CD8-positive, alpha-beta memory T cell (primary cell): ENCODE results near the gene SLC13A5. TPM values are rescaled to one million over a fixed set of nuclear protein-coding genes. Genes with fewer than 3 reads are reported as not detected.

Experiments used
- CTCF ChIA-PET: fragments of 350-600 bp; sonication (Branson Sonifier 250); formaldehyde crosslinking; loops from one replicate; lab custom pipeline; 2021; ENCODE audit warnings: antibody characterized with exemption; lab: Charles Lee
- POLR2A ChIA-PET: fragments of 350-600 bp; sonication (Branson Sonifier 250); formaldehyde crosslinking; loops from one replicate; lab custom pipeline; 2021; ENCODE audit warnings: antibody characterized with exemption; lab: Charles Lee
- DNase-seq, 5 donors: peaks; one replicate each; pipeline versions ENCODE4 v3.0.0 to v3.0.0-alpha.2; 2020 to 2022; ENCODE audit warnings: mixed read lengths in 1 of 5
- H3K27ac ChIP-seq: one replicate; pipeline ENCODE4 v1.7.0; 2013; ENCODE audit warnings: low read depth, mild to moderate bottlenecking, low read length, moderate library complexity
- H3K27me3 ChIP-seq: 2 replicates; pipeline ENCODE4 v1.7.0; 2013; ENCODE audit warnings: low read length, mild to moderate bottlenecking; ENCODE audit not compliant: insufficient read depth, poor library complexity, severe bottlenecking
- H3K36me3 ChIP-seq: 2 replicates; pipeline ENCODE4 v1.7.0; 2013; ENCODE audit warnings: mild to moderate bottlenecking, low read length, moderate library complexity; ENCODE audit not compliant: insufficient read depth
- H3K4me1 ChIP-seq: 2 replicates; pipeline ENCODE4 v1.7.0; 2013; ENCODE audit warnings: mild to moderate bottlenecking, low read length, moderate library complexity; ENCODE audit not compliant: insufficient read depth
- H3K4me3 ChIP-seq: 2 replicates; pipeline ENCODE4 v1.7.0; 2013; ENCODE audit warnings: mild to moderate bottlenecking, low read length
- H3K9me3 ChIP-seq: 2 replicates; pipeline ENCODE4 v1.7.0; 2013; ENCODE audit warnings: mild to moderate bottlenecking, low read length
- H3K27ac Mint-ChIP-seq, 8 donors: one replicate each; pipeline ENCODE4 v1.8.0; 2020 to 2021; ENCODE audit warnings: mixed read lengths in 8 of 8, mild to moderate bottlenecking in 6 of 8, inconsistent platforms in 3 of 8, moderate library complexity in 3 of 8
- H3K27me3 Mint-ChIP-seq, 2 donors: one replicate each; pipeline ENCODE4 v1.8.0; 2020 to 2021; ENCODE audit warnings: mixed read lengths in 2 of 2, mild to moderate bottlenecking in 1 of 2, moderate library complexity in 1 of 2
- H3K36me3 Mint-ChIP-seq, 3 donors: one replicate each; pipeline ENCODE4 v1.8.0; 2020 to 2021; ENCODE audit warnings: mixed read lengths in 3 of 3, inconsistent platforms in 1 of 3, mild to moderate bottlenecking in 1 of 3
- H3K4me1 Mint-ChIP-seq, 3 donors: one replicate each; pipeline ENCODE4 v1.8.0; 2020 to 2021; ENCODE audit warnings: mixed read lengths in 3 of 3, inconsistent platforms in 1 of 3, mild to moderate bottlenecking in 1 of 3
- H3K4me3 Mint-ChIP-seq, 7 donors: one replicate each; pipeline ENCODE4 v1.8.0; 2020 to 2021; ENCODE audit warnings: mixed read lengths in 7 of 7, mild to moderate bottlenecking in 6 of 7, moderate library complexity in 4 of 7, inconsistent platforms in 2 of 7
- H3K9me3 Mint-ChIP-seq, 5 donors: one replicate each; pipeline ENCODE4 v1.8.0; 2020 to 2022; ENCODE audit warnings: mixed read lengths in 5 of 5, mild to moderate bottlenecking in 3 of 5, moderate library complexity in 2 of 5, inconsistent platforms in 1 of 5
- polyA plus RNA-seq: library from polyadenylated mRNA; unstranded; fragments of 300-500 nt; fragmentation: Illumina TruSeq; gene quantifications from one replicate; pipeline ENCODE4 v1.2.3, GENCODE V29; 2021
- total RNA-seq, 2 experiments: library from RNA; stranded (reverse); gene quantifications; one replicate each; pipeline ENCODE4 v1.2.3, GENCODE V29; 2021

SLC13A5 gene
- total and polyA plus RNA-seq, 3 experiments from 2014 or later: not detected

DNA sequence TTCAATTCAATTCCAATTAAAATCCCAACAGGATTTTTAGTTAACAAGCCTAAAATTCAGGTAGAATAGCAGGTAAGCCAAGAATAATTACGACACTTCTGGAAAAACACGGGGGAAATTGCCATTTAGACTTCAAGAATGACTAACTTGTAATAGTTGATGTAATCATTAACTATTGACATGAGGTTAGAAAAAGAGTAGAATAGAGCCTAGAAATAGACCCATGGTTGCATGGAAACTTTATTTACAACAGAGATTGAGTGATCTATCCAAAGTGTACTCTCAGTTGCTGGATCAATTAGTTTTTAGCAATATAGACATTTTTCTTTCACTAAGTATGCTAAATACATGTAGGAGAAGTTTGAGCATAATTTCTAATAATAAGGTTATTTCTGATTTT, 3.6 kb upstream of the SLC13A5 start:
- H3K4me1 ChIP-seq: no peaks in the 10 kb centered on the region
- no peak for DNase-seq
- CTCF ChIA-PET: interaction anchor here (0.7 kb wide), 1 partner anchor 122 kb away, joined by 3 read pairs; no protein-coding TSS in a partner anchor
- Mint-ChIP-seq H3K4me1 (peaks cover 0 to 18% (median 13%) of the 10 kb centered on the region in 3 donors), H3K4me3 (no peak overlapping the region), H3K27me3 (peaks cover 39 to 79% of the 10 kb centered on the region in 2 donors), H3K9me3 (peaks cover 0 to 15% (median 0%) of the 10 kb centered on the region in 5 donors), H3K27ac (no peak overlapping the region), H3K36me3 (no peaks in the 10 kb centered on the region)
- POLR2A ChIA-PET: no interaction called here
- H3K36me3 ChIP-seq: no peaks in the 10 kb centered on the region
- H3K9me3 ChIP-seq: no peaks in the 10 kb centered on the region
- no peak overlapping the region for H3K4me3 ChIP-seq
- H3K27me3 ChIP-seq: peaks cover 9% of the 10 kb centered on the region
- no peak overlapping the region for H3K27ac ChIP-seq

DNA sequence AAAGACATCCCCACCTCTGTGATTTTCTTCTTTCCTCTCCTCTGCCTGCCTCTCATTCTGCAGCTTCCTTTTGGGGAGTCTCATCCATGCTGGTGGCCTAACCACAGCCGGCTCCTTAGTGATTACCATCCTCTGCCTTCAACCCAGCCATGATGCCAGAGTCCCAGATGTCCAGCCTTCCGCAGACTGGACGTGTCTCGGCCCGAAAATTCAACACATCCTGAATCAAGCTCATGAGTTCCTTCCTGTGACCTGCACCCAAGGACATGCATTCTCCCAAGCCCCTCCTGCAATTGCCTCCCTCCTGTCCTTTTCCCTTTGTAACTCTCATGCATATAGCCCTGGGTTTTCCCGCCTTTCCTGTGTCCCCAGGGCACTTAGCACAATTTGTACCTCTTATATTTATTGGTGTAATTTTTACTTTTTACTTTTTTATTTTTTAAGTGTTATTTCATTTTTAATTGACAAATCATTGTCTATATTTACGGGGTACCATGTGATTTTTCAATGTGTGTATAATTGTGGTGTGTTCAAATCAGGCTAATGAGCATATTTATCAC, 1.2 kb upstream of the SLC13A5 start:
- H3K4me1 ChIP-seq: no peaks in the 10 kb centered on the region
- Mint-ChIP-seq H3K36me3 (no peaks in the 10 kb centered on the region), H3K27me3 (peaks cover 42 to 78% of the 10 kb centered on the region in 2 donors), H3K4me1 (peaks cover 0 to 22% (median 15%) of the 10 kb centered on the region in 3 donors), H3K4me3 (peak overlapping the region in 3 of 7 donors; percentile 2 to 36 (median 34)), H3K27ac (no peak overlapping the region), H3K9me3 (peaks cover 0 to 15% (median 0%) of the 10 kb centered on the region in 5 donors)
- peaks cover 17% of the 10 kb centered on the region for H3K27me3 ChIP-seq
- H3K4me3 ChIP-seq: no peak overlapping the region
- CTCF ChIA-PET: no interaction called here
- no peak overlapping the region for H3K27ac ChIP-seq
- H3K9me3 ChIP-seq: no peaks in the 10 kb centered on the region
- POLR2A ChIA-PET: no interaction called here
- DNase-seq: no peak
- H3K36me3 ChIP-seq: no peaks in the 10 kb centered on the region

DNA sequence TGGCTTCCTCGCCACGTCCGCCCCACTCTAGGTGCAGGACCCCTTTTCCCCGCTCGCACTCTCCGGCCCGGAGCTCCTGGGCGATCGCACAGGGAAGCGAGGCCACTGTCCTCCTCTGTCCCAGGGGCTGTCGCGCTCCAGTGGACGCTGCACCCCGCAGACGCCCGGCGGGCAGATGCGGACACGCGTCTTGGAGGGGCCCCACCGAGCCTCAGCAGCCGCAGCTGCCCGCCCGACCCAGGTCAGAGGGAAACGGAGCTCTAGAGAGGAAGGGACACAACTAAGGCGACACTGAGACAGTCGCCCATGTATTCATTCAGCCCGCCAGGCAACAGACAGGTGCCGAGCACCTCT, 726 bp upstream of the SLC13A5 start:
- POLR2A ChIA-PET: no interaction called here
- Histone ChIP-seq H3K9me3 (no peaks in the 10 kb centered on the region), H3K27ac (no peak overlapping the region), H3K4me1 (no peaks in the 10 kb centered on the region), H3K4me3 (no peak overlapping the region), H3K27me3 (peaks cover 17% of the 10 kb centered on the region), H3K36me3 (no peaks in the 10 kb centered on the region)
- Mint-ChIP-seq H3K36me3 (no peaks in the 10 kb centered on the region), H3K27me3 (peaks cover 42 to 75% of the 10 kb centered on the region in 2 donors), H3K4me3 (peak overlapping the region in 3 of 7 donors; percentile 2 to 74 (median 36)), H3K4me1 (peaks cover 0 to 22% (median 15%) of the 10 kb centered on the region in 3 donors), H3K9me3 (peaks cover 0 to 15% (median 0%) of the 10 kb centered on the region in 5 donors), H3K27ac (no peak overlapping the region)
- CTCF ChIA-PET: no interaction called here
- DNase-seq: no peak

DNA sequence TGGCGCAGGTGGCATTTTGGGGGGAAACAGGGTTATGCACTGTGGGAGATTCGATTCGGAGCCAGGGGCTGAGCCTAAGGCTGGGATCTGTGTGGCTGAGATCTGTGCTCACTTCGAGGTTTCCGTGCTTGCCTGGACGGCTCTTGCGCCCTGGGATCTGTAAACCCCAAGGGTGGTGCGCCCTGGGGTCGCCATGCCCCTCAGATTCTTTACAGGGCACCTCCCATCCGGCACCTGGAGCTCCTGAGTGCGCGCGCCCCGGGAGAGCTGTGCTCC, 377 bp downstream of the SLC13A5 start:
- peaks cover 0 to 22% (median 15%) of the 10 kb centered on the region in 3 donors for H3K4me1 Mint-ChIP-seq
- no peaks in the 10 kb centered on the region for H3K36me3 ChIP-seq
- peak overlapping the region in 1 of 8 donors; percentile 53 for H3K27ac Mint-ChIP-seq
- peaks cover 0 to 12% (median 0%) of the 10 kb centered on the region in 5 donors for H3K9me3 Mint-ChIP-seq
- H3K4me3 ChIP-seq: no peak overlapping the region
- H3K9me3 ChIP-seq: no peaks in the 10 kb centered on the region
- no peaks in the 10 kb centered on the region for H3K36me3 Mint-ChIP-seq
- peaks cover 45 to 82% of the 10 kb centered on the region in 2 donors for H3K27me3 Mint-ChIP-seq
- H3K27me3 ChIP-seq: peaks cover 17% of the 10 kb centered on the region
- H3K4me3 Mint-ChIP-seq: peak overlapping the region in 2 of 7 donors; percentile 60 to 80
- no peak overlapping the region for H3K27ac ChIP-seq
- CTCF ChIA-PET: no interaction called here
- POLR2A ChIA-PET: no interaction called here
- H3K4me1 ChIP-seq: no peaks in the 10 kb centered on the region
- no peak for DNase-seq

DNA sequence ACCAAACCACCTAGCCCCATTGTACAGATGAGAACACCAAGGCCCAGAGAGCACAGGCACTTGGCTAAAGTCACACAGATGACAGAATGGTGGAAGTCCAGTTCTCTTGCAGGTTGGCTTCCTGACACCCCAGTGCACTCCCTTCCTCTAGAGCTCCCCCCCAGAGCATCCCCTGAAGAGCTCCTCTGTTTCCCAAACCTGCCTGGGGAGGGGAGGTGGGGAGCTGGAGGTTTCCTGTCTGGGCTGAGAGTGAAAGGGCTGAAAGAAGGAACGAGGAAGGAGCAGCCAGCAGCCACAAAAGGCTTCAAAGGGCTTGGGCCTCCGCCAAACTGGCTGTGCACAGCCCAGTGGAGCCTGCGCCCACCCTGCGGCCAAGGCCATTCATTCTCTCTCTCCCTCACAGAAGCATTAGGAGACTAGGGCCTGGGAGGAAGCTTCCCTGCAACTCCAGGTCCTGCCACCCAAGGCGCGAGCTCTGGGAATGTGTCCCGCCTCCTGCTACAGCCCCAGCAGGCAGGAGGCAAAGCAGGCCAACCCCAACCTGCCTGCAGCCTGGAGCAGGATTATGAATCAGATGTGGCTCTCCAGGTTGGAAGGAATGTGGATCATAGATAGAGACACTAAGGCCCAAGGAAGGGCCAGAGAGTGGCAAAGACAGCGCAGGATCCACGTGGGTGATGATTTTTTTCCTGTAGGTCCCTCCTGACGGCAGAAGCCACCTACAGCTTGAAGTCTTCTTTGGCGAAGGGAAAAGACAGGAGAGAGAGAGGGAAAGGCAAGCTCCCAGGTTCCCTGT, 913 bp downstream of the SLC13A5 start:
- ChIA-PET POLR2A (no interaction called here), CTCF (no interaction called here)
- H3K27me3 Mint-ChIP-seq: peaks cover 45 to 81% of the 10 kb centered on the region in 2 donors
- H3K36me3 Mint-ChIP-seq: no peaks in the 10 kb centered on the region
- peaks cover 0 to 22% (median 15%) of the 10 kb centered on the region in 3 donors for H3K4me1 Mint-ChIP-seq
- no peaks in the 10 kb centered on the region for H3K4me1 ChIP-seq
- no peaks in the 10 kb centered on the region for H3K36me3 ChIP-seq
- H3K4me3 ChIP-seq: no peak overlapping the region
- DNase-seq: no peak
- H3K27ac ChIP-seq: no peak overlapping the region
- peak overlapping the region in 1 of 8 donors; percentile 53 for H3K27ac Mint-ChIP-seq
- no peaks in the 10 kb centered on the region for H3K9me3 ChIP-seq
- H3K9me3 Mint-ChIP-seq: peaks cover 0 to 10% (median 0%) of the 10 kb centered on the region in 5 donors
- H3K4me3 Mint-ChIP-seq: peak overlapping the region in 4 of 7 donors; percentile 5 to 80 (median 40)
- peaks cover 17% of the 10 kb centered on the region for H3K27me3 ChIP-seq

DNA sequence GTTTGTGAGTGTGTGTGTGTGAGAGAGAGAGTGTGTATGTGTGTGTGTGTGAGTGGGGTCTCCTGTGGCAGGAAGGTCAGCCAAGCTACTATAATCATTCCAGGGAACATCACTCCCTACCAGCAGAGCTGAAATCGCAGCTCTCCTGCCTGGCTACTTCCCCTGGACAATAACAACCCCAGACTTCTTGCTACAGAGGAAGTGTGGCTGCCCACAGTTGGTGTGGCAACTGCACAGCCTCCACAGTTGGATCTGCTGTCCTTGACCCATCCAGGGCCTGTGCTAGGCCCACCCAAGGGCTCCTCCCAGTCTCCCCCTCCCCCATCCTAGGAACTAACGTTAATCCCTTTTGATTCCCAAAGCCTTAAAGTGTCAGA, 1.5 kb downstream of the SLC13A5 start:
- H3K9me3 ChIP-seq: no peaks in the 10 kb centered on the region
- Mint-ChIP-seq H3K27ac (no peak overlapping the region), H3K4me3 (peak overlapping the region in 1 of 7 donors; percentile 49), H3K9me3 (peaks cover 0 to 9% (median 0%) of the 10 kb centered on the region in 5 donors), H3K27me3 (peaks cover 49 to 83% of the 10 kb centered on the region in 2 donors), H3K4me1 (peaks cover 0 to 22% (median 15%) of the 10 kb centered on the region in 3 donors), H3K36me3 (no peaks in the 10 kb centered on the region)
- no peak for DNase-seq
- CTCF ChIA-PET: no interaction called here
- no peak overlapping the region for H3K4me3 ChIP-seq
- no peak overlapping the region for H3K27ac ChIP-seq
- peaks cover 17% of the 10 kb centered on the region for H3K27me3 ChIP-seq
- POLR2A ChIA-PET: no interaction called here
- H3K36me3 ChIP-seq: no peaks in the 10 kb centered on the region
- no peaks in the 10 kb centered on the region for H3K4me1 ChIP-seq

DNA sequence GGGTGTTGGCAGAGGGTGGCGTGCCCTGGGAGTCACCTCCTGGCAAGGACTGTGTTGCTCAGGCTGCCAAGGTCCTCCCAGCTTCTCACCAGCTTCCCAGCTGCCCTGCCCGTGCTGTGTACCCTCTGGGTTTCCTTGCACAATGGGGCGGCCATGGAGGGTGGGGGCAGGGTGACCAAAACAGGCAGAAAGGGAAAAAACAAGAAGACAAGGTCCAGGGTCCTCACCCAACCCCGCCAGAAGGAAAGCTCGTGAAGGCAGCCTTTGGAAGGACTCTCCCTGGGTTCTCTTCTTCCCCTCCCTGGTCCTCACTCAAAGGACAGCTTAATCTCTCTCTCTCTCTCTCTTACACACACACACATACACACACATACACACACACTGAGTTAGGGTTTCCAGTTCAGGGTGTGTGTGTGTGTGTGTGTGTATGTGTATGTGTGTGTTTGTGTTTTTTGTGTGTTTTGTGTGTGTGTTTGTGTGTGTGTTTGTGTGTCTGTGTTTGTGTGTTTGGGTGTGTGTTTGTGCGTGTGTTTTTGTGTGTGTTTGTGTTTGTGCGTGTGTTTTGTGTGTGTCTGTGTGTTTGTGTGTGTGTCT, 2.0 kb downstream of the SLC13A5 start:
- Histone ChIP-seq H3K36me3 (no peaks in the 10 kb centered on the region), H3K27ac (no peak overlapping the region), H3K27me3 (peaks cover 17% of the 10 kb centered on the region), H3K4me1 (no peaks in the 10 kb centered on the region), H3K9me3 (no peaks in the 10 kb centered on the region), H3K4me3 (no peak overlapping the region)
- H3K27ac Mint-ChIP-seq: no peak overlapping the region
- DNase-seq: no peak
- no peaks in the 10 kb centered on the region for H3K36me3 Mint-ChIP-seq
- ChIA-PET CTCF (no interaction called here), POLR2A (no interaction called here)
- peaks cover 46 to 80% of the 10 kb centered on the region in 2 donors for H3K27me3 Mint-ChIP-seq
- H3K4me1 Mint-ChIP-seq: peaks cover 0 to 22% (median 15%) of the 10 kb centered on the region in 3 donors
- peak overlapping the region in 2 of 7 donors; percentile 20 to 49 for H3K4me3 Mint-ChIP-seq
- peaks cover 0 to 8% (median 0%) of the 10 kb centered on the region in 5 donors for H3K9me3 Mint-ChIP-seq

DNA sequence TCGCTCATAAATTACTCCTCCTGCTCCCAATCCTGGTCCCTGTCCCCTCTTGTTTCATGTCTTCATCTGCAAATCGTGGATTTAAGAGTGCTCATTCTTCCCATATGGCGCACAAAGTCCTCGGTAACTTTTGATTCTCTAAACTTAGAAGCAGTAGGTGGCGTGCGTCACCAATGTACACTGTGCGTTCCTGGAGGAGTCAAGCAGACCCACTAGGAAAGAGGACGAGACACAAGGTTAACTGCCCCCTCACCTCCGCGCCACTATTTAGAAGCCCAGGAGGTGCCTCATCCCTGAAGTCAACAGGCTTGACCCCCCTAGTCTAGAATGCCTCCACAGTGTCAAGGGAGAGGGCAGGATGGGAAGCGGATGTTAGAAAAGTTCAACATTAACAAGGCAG, 2.9 kb downstream of the SLC13A5 start:
- H3K27ac ChIP-seq: no peak overlapping the region
- Mint-ChIP-seq H3K27me3 (peaks cover 41 to 71% of the 10 kb centered on the region in 2 donors), H3K36me3 (no peaks in the 10 kb centered on the region), H3K9me3 (peaks cover 0 to 2% (median 1%) of the 10 kb centered on the region in 5 donors), H3K27ac (no peak overlapping the region), H3K4me3 (no peak overlapping the region), H3K4me1 (peaks cover 0 to 22% (median 15%) of the 10 kb centered on the region in 3 donors)
- DNase-seq: no peak
- H3K4me3 ChIP-seq: no peak overlapping the region
- H3K36me3 ChIP-seq: no peaks in the 10 kb centered on the region
- H3K4me1 ChIP-seq: no peaks in the 10 kb centered on the region
- ChIA-PET CTCF (no interaction called here), POLR2A (no interaction called here)
- H3K27me3 ChIP-seq: peaks cover 17% of the 10 kb centered on the region
- no peaks in the 10 kb centered on the region for H3K9me3 ChIP-seq
